HepG2 (cell line): ENCODE measurements around the gene SEC63. TPM values are rescaled to one million over a fixed set of nuclear protein-coding genes. Genes with fewer than 3 reads are reported as not detected.

Experiments used
- FOXP1 ChIP-seq, 2 experiments: fragments of 450-650 bp in 1 of 2; IDR thresholded peaks; 2 replicates each; pipeline ENCODE4 v1.6.1; 2017 to 2018; ENCODE audit warnings: antibody characterized with exemption in 1 of 2
- HNRNPLL ChIP-seq: fragments of 200-400 bp; formaldehyde crosslinking; IDR thresholded peaks from 2 replicates; pipeline ENCODE4 v1.6.1; 2017; ENCODE audit warnings: mild to moderate bottlenecking, low read depth, low read length; ENCODE audit not compliant: poor library complexity, severe bottlenecking
- KDM1A ChIP-seq: IDR thresholded peaks from 2 replicates; pipeline ENCODE4 v1.6.1; 2016; ENCODE audit warnings: missing compliant biosample characterization
- MAX ChIP-seq: IDR thresholded peaks from 2 replicates; pipeline ENCODE4 v1.6.1; 2012; ENCODE audit warnings: inconsistent platforms
- MTERF4 ChIP-seq: sonication (generic); formaldehyde crosslinking; IDR thresholded peaks from 2 replicates; pipeline ENCODE4 v1.8.0; 2023; ENCODE audit warnings: mild to moderate bottlenecking, missing genetic modification reagents
- MXD4 ChIP-seq: IDR thresholded peaks from 2 replicates; pipeline ENCODE4 v1.6.1; 2016; ENCODE audit warnings: mild to moderate bottlenecking, missing biosample characterization, missing genetic modification reagents
- NCOR1 ChIP-seq: fragments of 200-600 bp; sonication (generic); IDR thresholded peaks from 2 replicates; pipeline ENCODE4 v1.7.0; 2017; ENCODE audit warnings: antibody characterized with exemption, low read length, borderline replicate concordance
- NFE2L2 ChIP-seq: fragments of 150-350 bp; IDR thresholded peaks from 2 replicates; pipeline ENCODE4 v1.6.1; 2014; ENCODE audit warnings: low read length
- NFIB ChIP-seq: sonication (generic); formaldehyde crosslinking; IDR thresholded peaks from 2 replicates; pipeline ENCODE4 v1.9.0; 2021; ENCODE audit warnings: missing genetic modification reagents, mild to moderate bottlenecking, borderline replicate concordance
- NPAS2 ChIP-seq: sonication (generic); formaldehyde crosslinking; IDR thresholded peaks from 2 replicates; pipeline ENCODE4 v1.8.0; 2022; ENCODE audit warnings: mild to moderate bottlenecking, missing genetic modification reagents, borderline replicate concordance
- NR3C1 ChIP-seq: sonication (generic); formaldehyde crosslinking; IDR thresholded peaks from 2 replicates; pipeline ENCODE4 v1.4.0; 2020; ENCODE audit warnings: missing genetic modification reagents
- POGZ ChIP-seq: sonication (generic); formaldehyde crosslinking; IDR thresholded peaks from 2 replicates; pipeline ENCODE4 v1.4.0; 2020; ENCODE audit warnings: mild to moderate bottlenecking, missing genetic modification reagents
- PRDM10 ChIP-seq: sonication (generic); formaldehyde crosslinking; IDR thresholded peaks from 2 replicates; pipeline ENCODE4 v1.4.0; 2020; ENCODE audit warnings: low read depth, missing genetic modification reagents
- PRPF4 ChIP-seq: fragments of 200-400 bp; formaldehyde crosslinking; IDR thresholded peaks from 2 replicates; pipeline ENCODE4 v1.6.1; 2016; ENCODE audit warnings: low read length, low read depth; ENCODE audit not compliant: poor library complexity, severe bottlenecking
- RAD21 ChIP-seq: fragments of 450-650 bp; formaldehyde crosslinking; IDR thresholded peaks from 2 replicates; pipeline ENCODE4 v1.5.0; 2020; ENCODE audit warnings: mild to moderate bottlenecking
- RFX5 ChIP-seq: IDR thresholded peaks from 2 replicates; pipeline ENCODE4 v1.6.1; 2011; ENCODE audit warnings: low read depth, low read length, improper control_type of control experiment
- RFXANK ChIP-seq: IDR thresholded peaks from 2 replicates; pipeline ENCODE4 v1.6.1; 2016
- SALL1 ChIP-seq: sonication (generic); formaldehyde crosslinking; IDR thresholded peaks from 2 replicates; pipeline ENCODE4 v1.8.0; 2022; ENCODE audit warnings: mild to moderate bottlenecking, missing genetic modification reagents
- SALL2 ChIP-seq: sonication (generic); formaldehyde crosslinking; IDR thresholded peaks from 2 replicates; pipeline ENCODE4 v1.8.1; 2023; ENCODE audit warnings: mild to moderate bottlenecking, missing genetic modification reagents, inconsistent platforms
- SMAD3 ChIP-seq: sonication (generic); formaldehyde crosslinking; IDR thresholded peaks from 2 replicates; pipeline ENCODE4 v1.4.0; 2020; ENCODE audit warnings: missing genetic modification reagents
- SRSF1 ChIP-seq: fragments of 200-400 bp; formaldehyde crosslinking; optimal IDR thresholded peaks from 2 replicates; pipeline ENCODE3; 2017; ENCODE audit warnings: mild to moderate bottlenecking, low read depth, low read length, moderate library complexity
- THAP7 ChIP-seq: sonication (generic); formaldehyde crosslinking; IDR thresholded peaks from 2 replicates; pipeline ENCODE4 v1.8.1; 2023; ENCODE audit warnings: mild to moderate bottlenecking, missing genetic modification reagents
- ZMYM2 ChIP-seq: sonication (generic); formaldehyde crosslinking; IDR thresholded peaks from 2 replicates; pipeline ENCODE4 v1.8.0; 2022; ENCODE audit warnings: mild to moderate bottlenecking, missing genetic modification reagents
- ZNF432 ChIP-seq: sonication (generic); formaldehyde crosslinking; IDR thresholded peaks from 2 replicates; pipeline ENCODE4 v1.5.0; 2020; ENCODE audit warnings: missing genetic modification reagents, mild to moderate bottlenecking, borderline replicate concordance
- ZNF607 ChIP-seq: sonication (generic); formaldehyde crosslinking; IDR thresholded peaks from 2 replicates; pipeline ENCODE4 v1.5.1; 2020; ENCODE audit warnings: missing genetic modification reagents, mild to moderate bottlenecking, borderline replicate concordance
- ZSCAN22 ChIP-seq: sonication (generic); formaldehyde crosslinking; IDR thresholded peaks from 2 replicates; pipeline ENCODE4 v1.4.0; 2020; ENCODE audit warnings: mild to moderate bottlenecking, missing genetic modification reagents
- polyA plus RNA-seq, 8 experiments: library from polyadenylated mRNA; depleted of rRNA in 3 of 8; stranded (reverse) in 7 of 8; unstranded in 1 of 8; fragments of >200 nt; fragmentation: Illumina TruSeq in 4 of 8; extraction: Trizol in 4 of 8; gene quantifications; 2 replicates each; pipeline versions ENCODE4 v1.2.1 to v1.2.3, GENCODE V29; 2011 to 2016; ENCODE audit warnings: low read depth in 4 of 8, missing spikeins in 1 of 8, mixed read lengths in 1 of 8; ENCODE audit not compliant: insufficient read depth in 1 of 8
- total RNA-seq, 5 experiments: library from RNA; depleted of rRNA; stranded (reverse); fragments of >200 nt; fragmentation: Illumina TruSeq; extraction: Trizol; gene quantifications; 2 replicates each; pipeline ENCODE4 v1.2.3, GENCODE V29; 2016; ENCODE audit warnings: low read depth in 1 of 5

Gene SEC63
- total and polyA plus RNA-seq, 2 of the 13 experiments (the other 11 are each of a cell fraction or from before 2014, with no cell fraction given) = 20.2 to 45.9 TPM

- 0 out of 2 replicates have a peak, but pooled peaks have one; percentile 66 for TF ChIP-seq MTERF4 (CRISPR knock-in tag)
- no peak for TF ChIP-seq KDM1A (CRISPR knock-in tag)
- peak; percentile 93 for TF ChIP-seq PRDM10
- no peak for TF ChIP-seq SALL2
- no peak for TF ChIP-seq NPAS2 (CRISPR knock-in tag)
- no peak for TF ChIP-seq PRPF4
- TF ChIP-seq ZMYM2 (CRISPR knock-in tag) = peak; percentile 52; the same call in 1 of the 2 replicates
- TF ChIP-seq NR3C1 (CRISPR knock-in tag) = no peak
- no peak; the same call in 1 of the 2 replicates for TF ChIP-seq ZNF607
- TF ChIP-seq MXD4 (CRISPR knock-in tag) = no peak
- no peak for TF ChIP-seq RFXANK
- no peak for TF ChIP-seq RAD21 (CRISPR knock-in tag)
- peak; percentile 40 for TF ChIP-seq SALL1 (CRISPR knock-in tag)
- TF ChIP-seq POGZ (CRISPR knock-in tag) = no peak
- TF ChIP-seq ZNF432 (CRISPR knock-in tag) = no peak
- TF ChIP-seq NFE2L2 = no peak
- TF ChIP-seq ZSCAN22 (CRISPR knock-in tag) = no peak
- TF ChIP-seq NCOR1 = peak; percentile 25; the same call in 1 of the 2 replicates
- TF ChIP-seq SMAD3 (CRISPR knock-in tag) = peak; percentile 74; the same call in 1 of the 2 replicates
- TF ChIP-seq MAX = peak; percentile 68
- no peak for TF ChIP-seq HNRNPLL
- TF ChIP-seq RFX5 = no peak
- no peak for TF ChIP-seq SRSF1
- TF ChIP-seq THAP7 = no peak
- TF ChIP-seq NFIB (CRISPR knock-in tag) = no peak
- no peak for TF ChIP-seq FOXP1 (IDR thresholded peaks at IDR 0.05)
- no peak; the same call in 1 of the 2 replicates for TF ChIP-seq FOXP1 (CRISPR knock-in tag; IDR thresholded peaks at IDR 0.05)
These were observed 43.8 kb upstream of the SEC63 start (continued) for GRCh38 chr6:108001696-108002231.
